Measurements from ENCODE around the gene CRISP2.

Gene CRISP2

GRCh38 chr6:49653438-49653837 is 59.9 kb downstream of the CRISP2 start:
- DNase-seq = no peak

- DNase-seq = no peak
Observed at GRCh38 chr6:49651239-49651638, 62.1 kb downstream of the CRISP2 start.

GRCh38 chr6:49649988-49650387 is 63.4 kb downstream of the CRISP2 start:
- no peak for DNase-seq

GRCh38 chr6:49648036-49648435 is 65.3 kb downstream of the CRISP2 start:
- no peak for DNase-seq

GRCh38 chr6:49647476-49647875 is 65.9 kb downstream of the CRISP2 start:
- no peak for DNase-seq

- no peak for DNase-seq
Observed at GRCh38 chr6:49646942-49647341, 66.4 kb downstream of the CRISP2 start.

GRCh38 chr6:49646130-49646824 is 67.1 kb downstream of the CRISP2 start:
- DNase-seq = no peak

GRCh38 chr6:49645139-49645538 is 68.2 kb downstream of the CRISP2 start:
- no peak for DNase-seq
